Mucosa of descending colon (tissue), 3 donors: Measurements from ENCODE around the gene TBC1D1. TPM values are rescaled to one million over a fixed set of nuclear protein-coding genes. Genes with fewer than 3 reads are reported as not detected.

Experiments used
- ATAC-seq: fragments of 200-7000 bp; cut with Tn5 transposase; one replicate; pipeline ENCODE4 v1.9.1; 2020; ENCODE audit warnings: mild to moderate bottlenecking, moderate library complexity
- DNase-seq, 3 donors: peaks; one replicate each; pipeline ENCODE4 v3.0.0-alpha.2; 2020
- H3K36me3 ChIP-seq: fragments of 200-600 bp; one replicate; pipeline ENCODE4 v1.8.0; 2021; ENCODE audit warnings: low read depth, mild to moderate bottlenecking
- H3K4me1 ChIP-seq: fragments of 200-600 bp; one replicate; pipeline ENCODE4 v1.8.0; 2021; ENCODE audit warnings: low read depth, mild to moderate bottlenecking
- H3K4me3 ChIP-seq: fragments of 200-600 bp; one replicate; pipeline ENCODE4 v1.8.0; 2021; ENCODE audit warnings: mild to moderate bottlenecking
- H3K9me3 ChIP-seq: fragments of 200-600 bp; one replicate; pipeline ENCODE4 v1.8.0; 2021; ENCODE audit warnings: mild to moderate bottlenecking
- intact Hi-C, 2 donors: fragments of 100-400 bp; cut with DNase I in 1 of 2; cut with micrococcal nuclease in 1 of 2; formaldehyde crosslinking; loops; one replicate each; pipeline versions ENCODE4 v1.11.0 to v1.11.1; 2022; cut with DNase I, micrococcal nuclease
- total RNA-seq, 3 donors: library from RNA; stranded (reverse); fragmentation: NEBNext Ultra II Directional in 2 of 3; extraction: Animal tissue kit (Norgen Biotek cat#: 25700) in 2 of 3; gene quantifications; one replicate each; pipeline versions ENCODE4 v1.2.1 to v1.2.4, GENCODE V29; 2021 to 2023
- TF ChIP-seq, protein P1 (sequence below): fragments of 200-600 bp; IDR thresholded peaks from one replicate; pipeline ENCODE4 v1.8.0; 2022; ENCODE audit warnings: antibody characterized with exemption, mild to moderate bottlenecking
- donor health status: DM: no; HTN: no; CAD: no; lungs with moderate emphysema.
- donor health status: DM: no; HTN: no; CAD: no.
- donor health status: DM: no; HTN: yes; CAD: no.

Gene TBC1D1
- total RNA-seq, 3 donors from 2014 or later: 50.2 to 249 (median 71.6) TPM

DNA sequence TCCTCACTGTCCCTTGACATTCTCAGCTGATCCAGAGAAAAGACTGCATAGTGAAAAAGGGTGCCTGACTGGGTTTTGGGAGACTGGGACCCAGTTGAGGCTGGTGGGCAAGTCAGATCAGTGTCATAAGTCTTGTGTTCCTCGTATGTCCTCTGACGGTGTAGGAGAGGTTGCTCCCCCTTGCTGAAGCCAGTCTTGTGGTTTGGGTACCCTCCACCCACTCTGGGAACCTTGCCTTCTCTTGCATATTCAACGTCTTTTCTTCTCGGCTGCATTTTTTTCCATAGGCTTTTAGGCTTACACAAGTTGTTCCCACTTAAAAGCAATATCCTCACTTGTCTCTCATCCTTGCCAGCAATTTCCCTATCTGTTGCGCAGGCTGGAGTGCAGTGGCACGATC is 281.2 kb downstream of the TBC1D1 start:
- Histone ChIP-seq H3K4me3 (no peak overlapping the region), H3K36me3 (no peaks in the 10 kb centered on the region), H3K4me1 (peaks cover 4% of the 10 kb centered on the region), H3K9me3 (no peaks in the 10 kb centered on the region)
- no peak for DNase-seq
- TF ChIP-seq, protein P1, sequence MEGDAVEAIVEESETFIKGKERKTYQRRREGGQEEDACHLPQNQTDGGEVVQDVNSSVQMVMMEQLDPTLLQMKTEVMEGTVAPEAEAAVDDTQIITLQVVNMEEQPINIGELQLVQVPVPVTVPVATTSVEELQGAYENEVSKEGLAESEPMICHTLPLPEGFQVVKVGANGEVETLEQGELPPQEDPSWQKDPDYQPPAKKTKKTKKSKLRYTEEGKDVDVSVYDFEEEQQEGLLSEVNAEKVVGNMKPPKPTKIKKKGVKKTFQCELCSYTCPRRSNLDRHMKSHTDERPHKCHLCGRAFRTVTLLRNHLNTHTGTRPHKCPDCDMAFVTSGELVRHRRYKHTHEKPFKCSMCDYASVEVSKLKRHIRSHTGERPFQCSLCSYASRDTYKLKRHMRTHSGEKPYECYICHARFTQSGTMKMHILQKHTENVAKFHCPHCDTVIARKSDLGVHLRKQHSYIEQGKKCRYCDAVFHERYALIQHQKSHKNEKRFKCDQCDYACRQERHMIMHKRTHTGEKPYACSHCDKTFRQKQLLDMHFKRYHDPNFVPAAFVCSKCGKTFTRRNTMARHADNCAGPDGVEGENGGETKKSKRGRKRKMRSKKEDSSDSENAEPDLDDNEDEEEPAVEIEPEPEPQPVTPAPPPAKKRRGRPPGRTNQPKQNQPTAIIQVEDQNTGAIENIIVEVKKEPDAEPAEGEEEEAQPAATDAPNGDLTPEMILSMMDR: no peak
- ATAC-seq: no peak
- intact Hi-C loops: loop anchor here in 1 of 2 donors (10.0 kb wide), 1 partner anchor 153 kb away; no protein-coding TSS in a partner anchor

DNA sequence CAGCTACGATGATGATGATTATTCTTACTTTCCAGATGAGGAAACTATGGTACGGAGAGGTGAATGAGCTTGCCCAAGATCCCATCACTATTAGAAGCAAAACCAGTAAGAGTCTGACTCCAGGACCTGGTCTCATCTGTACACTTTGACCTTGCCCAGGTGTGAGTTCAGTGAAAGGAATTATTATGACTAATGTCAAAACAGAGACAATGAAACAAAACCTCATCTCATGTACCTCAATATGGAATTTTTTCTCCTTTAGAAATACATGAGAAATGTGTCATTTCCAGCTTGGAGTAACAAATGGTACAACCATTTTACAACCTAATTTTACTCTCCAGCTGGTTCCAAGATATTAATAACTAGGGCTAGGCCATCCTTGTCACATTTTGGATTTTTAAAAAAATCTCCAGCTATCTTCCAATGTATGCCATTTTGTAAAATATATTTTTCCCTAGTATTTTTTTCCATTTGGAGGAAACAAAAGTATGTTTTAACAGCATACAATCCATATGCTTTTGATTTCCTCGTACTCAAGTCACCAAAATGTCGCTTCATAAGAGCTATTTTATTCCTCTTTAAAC is 283.1 kb downstream of the TBC1D1 start:
- no peak overlapping the region for H3K4me3 ChIP-seq
- no peak for DNase-seq
- no peaks in the 10 kb centered on the region for H3K9me3 ChIP-seq
- no peak for ATAC-seq
- no peaks in the 10 kb centered on the region for H3K36me3 ChIP-seq
- peaks cover 11% of the 10 kb centered on the region for H3K4me1 ChIP-seq
- TF ChIP-seq, protein P1: no peak
- intact Hi-C loops: loop anchor here in 1 of 2 donors (10.0 kb wide), 1 partner anchor 151 kb away; no protein-coding TSS in a partner anchor

DNA sequence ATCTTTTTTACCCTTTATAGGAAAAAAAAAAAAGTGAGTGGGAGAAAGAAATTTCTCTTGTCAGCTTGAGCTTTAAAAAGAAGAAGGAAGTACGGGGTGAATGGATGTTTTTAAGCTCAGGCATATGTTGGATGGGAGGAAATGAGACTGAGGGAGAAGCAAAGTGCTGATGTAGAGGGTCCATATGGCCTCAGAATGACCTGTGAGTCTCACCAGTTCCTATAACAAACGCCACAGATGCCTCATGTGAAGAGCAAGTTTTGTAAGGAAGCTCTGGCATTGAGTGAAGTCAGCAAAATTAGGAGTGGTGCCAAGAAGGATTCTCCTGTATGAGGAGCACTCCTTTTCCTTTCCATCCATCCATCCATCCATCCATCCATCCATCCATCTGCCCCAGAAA is 283.9 kb downstream of the TBC1D1 start:
- no peaks in the 10 kb centered on the region for H3K9me3 ChIP-seq
- intact Hi-C loops: loop anchor here (5.0 to 10.0 kb wide), 3 partner anchors 142 to 498 kb away; no protein-coding TSS in a partner anchor
- no peak for DNase-seq
- no peak overlapping the region for H3K4me3 ChIP-seq
- no peaks in the 10 kb centered on the region for H3K36me3 ChIP-seq
- H3K4me1 ChIP-seq: peaks cover 11% of the 10 kb centered on the region
- TF ChIP-seq, protein P1: no peak
- ATAC-seq: no peak

- intact Hi-C loops: loop anchor here (5.0 to 10.0 kb wide), 3 partner anchors 141 to 496 kb away; no protein-coding TSS in a partner anchor
- Histone ChIP-seq H3K36me3 (no peaks in the 10 kb centered on the region), H3K9me3 (no peaks in the 10 kb centered on the region), H3K4me3 (no peak overlapping the region), H3K4me1 (peaks cover 16% of the 10 kb centered on the region)
- TF ChIP-seq, protein P1: no peak
- no peak for ATAC-seq
- DNase-seq: no peak
Observed at GRCh38 chr4:38176165-38176564, 285.3 kb downstream of the TBC1D1 start.

DNA sequence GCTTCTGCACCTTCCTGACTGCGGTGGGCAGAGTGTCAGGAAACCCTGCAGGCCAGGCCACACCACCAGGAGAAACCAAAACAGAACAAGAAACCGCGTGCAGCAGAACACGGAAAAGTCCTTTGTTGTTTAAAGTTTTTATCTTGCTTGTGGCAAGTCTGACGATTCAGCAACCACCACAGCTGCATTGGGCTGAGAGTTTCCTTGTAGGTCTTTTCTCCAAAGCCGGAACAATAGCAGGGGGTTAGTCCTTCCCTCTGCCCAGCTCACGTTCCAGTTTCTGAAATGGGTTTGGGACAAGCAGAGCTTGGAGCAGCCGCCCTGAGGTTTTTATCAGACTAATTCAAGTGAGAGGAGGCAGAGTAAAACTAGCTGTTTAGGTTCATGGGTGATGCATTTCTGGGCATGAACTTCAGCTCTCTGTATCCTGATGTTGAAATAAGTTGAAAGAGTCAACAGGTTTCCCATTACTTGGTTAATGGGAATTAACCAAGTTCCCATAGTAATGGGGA is 286.2 kb downstream of the TBC1D1 start:
- Histone ChIP-seq H3K36me3 (no peaks in the 10 kb centered on the region), H3K4me3 (no peak overlapping the region), H3K9me3 (no peaks in the 10 kb centered on the region), H3K4me1 (peaks cover 16% of the 10 kb centered on the region)
- TF ChIP-seq, protein P1: no peak
- intact Hi-C loops: loop anchor here (5.0 to 10.0 kb wide), 3 partner anchors 140 to 495 kb away; no protein-coding TSS in a partner anchor
- ATAC-seq (peak; percentile 9), DNase-seq (no peak)
